Neuronal stem cell (in vitro differentiated cells): ENCODE results near the gene FOXA2.
A peak's percentile ranks its signal among the peaks of the same experiment; 100 is the strongest.

ENCODE experiments used
- DNase-seq: peaks from one replicate; pipeline ENCODE4 v3.0.0-alpha.2; 2013; ENCODE audit warnings: low spot score
- H2AFZ ChIP-seq: one replicate; pipeline ENCODE4 v1.6.1; 2013; ENCODE audit warnings: mild to moderate bottlenecking, low read length, inconsistent platforms
- H2AK5ac ChIP-seq: 2 replicates; pipeline ENCODE4 v1.6.1; 2013; ENCODE audit warnings: low read depth, mild to moderate bottlenecking, inconsistent platforms, low read length, moderate library complexity, mixed read lengths
- H2BK120ac ChIP-seq: 2 replicates; pipeline ENCODE4 v1.6.1; 2013; ENCODE audit warnings: low read depth, mild to moderate bottlenecking, inconsistent platforms, low read length, moderate library complexity, mixed read lengths
- H2BK12ac ChIP-seq: one replicate; pipeline ENCODE4 v1.6.1; 2013; ENCODE audit warnings: low read length, inconsistent platforms
- H2BK15ac ChIP-seq: 2 replicates; pipeline ENCODE4 v1.6.1; 2013; ENCODE audit warnings: mild to moderate bottlenecking, low read length, inconsistent platforms, mixed read lengths
- H2BK5ac ChIP-seq: one replicate; pipeline ENCODE4 v1.6.1; 2013; ENCODE audit warnings: inconsistent platforms, mild to moderate bottlenecking, low read length, moderate library complexity
- H3K14ac ChIP-seq: one replicate; pipeline ENCODE4 v1.6.1; 2013; ENCODE audit warnings: low read length, inconsistent platforms
- H3K18ac ChIP-seq: 2 replicates; pipeline ENCODE4 v1.6.1; 2013; ENCODE audit warnings: low read length, inconsistent platforms
- H3K23ac ChIP-seq: 2 replicates; pipeline ENCODE4 v1.6.1; 2013; ENCODE audit warnings: low read depth, mild to moderate bottlenecking, mixed read lengths, low read length, inconsistent platforms; ENCODE audit not compliant: poor library complexity
- H3K27ac ChIP-seq: replicated peaks from 3 replicates; pipeline ENCODE4 v1.5.1; 2013; ENCODE audit warnings: low read length, inconsistent platforms
- H3K27me3 ChIP-seq, 3 experiments: 2 replicates each; pipeline ENCODE4 v1.6.1; 2013; ENCODE audit warnings: low read length in 3 of 3, mild to moderate bottlenecking in 2 of 3, inconsistent platforms in 1 of 3, low read depth in 1 of 3, mixed read lengths in 1 of 3, moderate library complexity in 1 of 3; ENCODE audit not compliant: control insufficient read depth in 3 of 3, insufficient read depth in 3 of 3
- H3K36me3 ChIP-seq, 2 donors: replicated peaks in 1 of 2; 2 replicates each; pipeline ENCODE4 v1.6.1; 2013; ENCODE audit warnings: low read length in 2 of 2; ENCODE audit not compliant: control insufficient read depth in 2 of 2, insufficient read depth in 2 of 2
- H3K4ac ChIP-seq: 2 replicates; pipeline ENCODE4 v1.6.1; 2013; ENCODE audit warnings: inconsistent platforms, mild to moderate bottlenecking, low read length, moderate library complexity
- H3K4me1 ChIP-seq, 2 donors: 1 replicate in 1 of 2; 2 replicates in 1 of 2; pipeline ENCODE4 v1.6.1; 2013; ENCODE audit warnings: low read length in 2 of 2, low read depth in 1 of 2; ENCODE audit not compliant: control insufficient read depth in 2 of 2, insufficient read depth in 1 of 2
- H3K4me2 ChIP-seq: one replicate; pipeline ENCODE4 v1.6.1; 2013; ENCODE audit warnings: mild to moderate bottlenecking, low read length, inconsistent platforms; ENCODE audit not compliant: insufficient read depth, poor library complexity, severe bottlenecking
- H3K4me3 ChIP-seq, 2 donors: 2 replicates each; pipeline ENCODE4 v1.5.1; 2013; ENCODE audit warnings: low read length in 2 of 2, mild to moderate bottlenecking in 2 of 2, inconsistent platforms in 1 of 2, moderate library complexity in 1 of 2
- H3K79me1 ChIP-seq: one replicate; pipeline ENCODE4 v1.6.1; 2013; ENCODE audit warnings: low read depth, mild to moderate bottlenecking, inconsistent platforms, low read length, moderate library complexity
- H3K9ac ChIP-seq: one replicate; pipeline ENCODE4 v1.6.1; 2013; ENCODE audit warnings: mild to moderate bottlenecking, low read depth, low read length, inconsistent platforms; ENCODE audit not compliant: poor library complexity
- H3K9me3 ChIP-seq, 2 donors: replicated peaks in 1 of 2; 2 replicates each; pipeline versions ENCODE3 to v1.6.1; 2013; ENCODE audit warnings: low read length in 2 of 2, mild to moderate bottlenecking in 2 of 2, inconsistent platforms in 1 of 2, low read depth in 1 of 2, mixed read lengths in 1 of 2, moderate library complexity in 1 of 2; ENCODE audit not compliant: control insufficient read depth in 2 of 2, insufficient read depth in 1 of 2
- H4K8ac ChIP-seq: one replicate; pipeline ENCODE4 v1.6.1; 2013; ENCODE audit warnings: low read depth, mild to moderate bottlenecking, inconsistent platforms, low read length, moderate library complexity
- H4K91ac ChIP-seq: one replicate; pipeline ENCODE4 v1.6.1; 2013; ENCODE audit warnings: low read length, low read depth, mild to moderate bottlenecking, inconsistent platforms; ENCODE audit not compliant: poor library complexity
- WGBS, 2 donors: extraction: QIAGEN DNeasy Blood & Tissue Kit; methylation state at CpG; one replicate each; pipeline ENCODE4 v1.1.7; 2013; ENCODE audit warnings: missing lambda C conversion rate in 2 of 2, mixed read lengths in 1 of 2; ENCODE audit not compliant: insufficient read length in 2 of 2, insufficient replicate concordance in 1 of 2; ENCODE audit errors: extremely low coverage in 2 of 2; 5-methylcytosine and 5-hydroxymethylcytosine counted together

The FOXA2 gene

GRCh38 chr20:22582964-22583772, 1.2 kb downstream of the FOXA2 start:
- H3K14ac ChIP-seq, result no peak overlapping the region
- H2BK12ac ChIP-seq, result no peak overlapping the region
- H3K9me3 ChIP-seq, result peaks cover 0 to 10% of the 10 kb centered on the region in 2 donors
- peak overlapping the region; percentile 53 for H4K91ac ChIP-seq
- H3K27me3 ChIP-seq, result peaks cover 61 to 97% (median 95%) of the 10 kb centered on the region in 3 experiments
- no peak overlapping the region for H3K27ac ChIP-seq
- peak overlapping the region; percentile 87 for H3K18ac ChIP-seq
- no peak overlapping the region for H4K8ac ChIP-seq
- no peak overlapping the region for H2BK5ac ChIP-seq
- H3K79me1 ChIP-seq, result peaks cover 3% of the 10 kb centered on the region
- no peak overlapping the region for H2AK5ac ChIP-seq
- no peaks in the 10 kb centered on the region for H3K36me3 ChIP-seq
- DNase-seq, result no peak
- no peak overlapping the region for H3K4me3 ChIP-seq
- no peak overlapping the region for H3K4ac ChIP-seq
- peaks cover 0 to 8% of the 10 kb centered on the region in 2 donors for H3K4me1 ChIP-seq
- peak overlapping the region; percentile 49 for H3K4me2 ChIP-seq
- no CpG with 5 or more reads among the region's 66 CpGs for WGBS, 2 donors
- H2BK15ac ChIP-seq, result peak overlapping the region; percentile 49
- no peak overlapping the region for H2BK120ac ChIP-seq
- H2AFZ ChIP-seq, result peak overlapping the region; percentile 35
- H3K23ac ChIP-seq, result peak overlapping the region; percentile 65
- no peak overlapping the region for H3K9ac ChIP-seq

- Histone ChIP-seq H3K4ac (no peak overlapping the region), H2AFZ (peak overlapping the region; percentile 35), H3K23ac (peak overlapping the region; percentile 43), H2BK120ac (no peak overlapping the region), H3K18ac (peak overlapping the region; percentile 87), H4K8ac (peak overlapping the region; percentile 43), H2AK5ac (no peak overlapping the region), H3K4me1 (peaks cover 0 to 12% of the 10 kb centered on the region in 2 donors), H3K4me2 (peak overlapping the region; percentile 49), H4K91ac (peak overlapping the region; percentile 53), H3K4me3 (no peak overlapping the region), H3K27me3 (peaks cover 67 to 99% (median 95%) of the 10 kb centered on the region in 3 experiments), H3K14ac (peak overlapping the region; percentile 71), H3K9ac (no peak overlapping the region), H3K79me1 (peaks cover 3% of the 10 kb centered on the region), H2BK5ac (no peak overlapping the region), H2BK15ac (no peak overlapping the region), H2BK12ac (peak overlapping the region; percentile 41), H3K36me3 (no peaks in the 10 kb centered on the region), H3K9me3 (peaks cover 0 to 10% of the 10 kb centered on the region in 2 donors), H3K27ac (no peak overlapping the region)
- WGBS, 2 donors, result no CpG with 5 or more reads among the region's 54 CpGs
- no peak for DNase-seq
Measured at GRCh38 chr20:22582386-22582963, 1.9 kb downstream of the FOXA2 start.

DNA sequence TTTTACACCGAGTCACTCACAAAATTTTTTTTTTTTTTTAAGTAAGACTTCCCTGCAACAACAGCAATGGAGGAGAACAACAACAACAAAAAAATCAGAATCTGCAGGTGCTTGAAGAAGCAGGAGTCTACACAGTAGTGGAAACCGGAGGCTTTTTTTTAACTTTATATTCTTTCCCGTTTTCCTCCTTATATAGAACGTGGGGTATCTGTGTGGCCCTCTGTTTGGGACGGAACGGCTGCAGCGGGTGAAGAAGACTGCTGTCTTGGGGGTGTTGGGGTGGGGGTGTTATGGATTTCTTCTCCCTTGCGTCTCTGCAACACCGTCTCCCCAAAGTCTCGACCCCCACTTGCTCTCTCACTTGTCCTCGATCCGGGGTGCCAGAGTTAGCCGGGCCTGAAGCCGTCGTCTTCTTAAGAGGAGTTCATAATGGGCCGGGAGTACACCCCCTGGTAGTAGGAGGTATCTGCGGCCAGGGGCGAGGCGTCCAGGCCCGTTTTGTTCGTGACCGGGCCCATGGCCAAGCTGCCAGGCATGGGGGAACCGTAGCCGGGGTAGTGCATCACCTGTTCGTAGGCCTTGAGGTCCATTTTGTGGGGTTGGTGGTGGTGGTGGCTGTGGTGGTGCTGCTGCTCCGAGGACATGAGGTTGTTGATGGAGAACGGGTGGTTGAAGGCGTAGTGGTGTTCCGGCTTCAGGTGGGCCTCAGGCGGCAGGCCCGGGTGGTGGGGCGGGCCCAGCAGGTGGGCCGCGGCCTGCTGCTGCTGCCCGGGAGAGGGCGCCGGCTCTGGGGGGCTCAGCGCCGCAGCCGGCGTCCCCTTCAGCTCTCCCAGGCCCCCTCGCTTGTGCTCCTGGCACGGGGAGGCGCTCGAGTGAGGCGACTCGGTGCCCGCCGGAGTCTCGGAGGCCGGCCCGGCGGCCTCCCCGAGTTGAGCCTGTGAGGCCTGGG, 2.7 kb downstream of the FOXA2 start:
- Histone ChIP-seq H3K18ac (peak overlapping the region; percentile 57), H3K27me3 (peaks cover 70 to 99% (median 95%) of the 10 kb centered on the region in 3 experiments), H2BK120ac (no peak overlapping the region), H4K91ac (no peak overlapping the region), H3K4ac (no peak overlapping the region), H2BK5ac (no peak overlapping the region), H3K23ac (peak overlapping the region; percentile 91), H2BK15ac (no peak overlapping the region), H3K9me3 (peaks cover 0 to 10% of the 10 kb centered on the region in 2 donors), H3K36me3 (no peaks in the 10 kb centered on the region), H2AK5ac (no peak overlapping the region), H3K79me1 (peaks cover 3% of the 10 kb centered on the region), H3K27ac (no peak overlapping the region), H2BK12ac (no peak overlapping the region), H2AFZ (no peak overlapping the region), H4K8ac (no peak overlapping the region), H3K4me1 (peaks cover 0 to 12% of the 10 kb centered on the region in 2 donors), H3K4me3 (no peak overlapping the region), H3K4me2 (no peak overlapping the region), H3K14ac (peak overlapping the region; percentile 71), H3K9ac (no peak overlapping the region)
- no CpG with 5 or more reads among the region's 54 CpGs for WGBS, 2 donors
- no peak for DNase-seq
